HepG2 (cell line): ENCODE data around the gene PTCD1. TPM values are rescaled to one million over a fixed set of nuclear protein-coding genes. Genes with fewer than 3 reads are reported as not detected.

Experiments
- ATAC-seq: fragments of 200-7000 bp; cut with Tn5 transposase; 3 replicates; pipeline ENCODE4 v1.9.1; 2020; ENCODE audit warnings: mild to moderate bottlenecking, moderate library complexity
- BruUV-seq: library from RNA; stranded (reverse); fragments of 400-500 nt; replicated peaks from 2 replicates; lab custom pipeline; 2021; lab: Mats Ljungman, UMichigan
- CTCF ChIA-PET: fragments of 300-600 bp; formaldehyde crosslinking; extraction: SDS; loops from one replicate; lab custom pipeline; 2021; ENCODE audit warnings: low total read pairs, inconsistent platforms, low intra/inter-chr PET ratio; lab: Yijun Ruan, JAX
- POLR2A ChIA-PET: fragments of 350-600 bp; sonication (Branson Sonifier 250); formaldehyde crosslinking; loops from one replicate; lab custom pipeline; 2020; ENCODE audit warnings: antibody characterized with exemption, inconsistent platforms; lab: Yijun Ruan, JAX
- DNase-seq: peaks from one replicate; pipeline ENCODE4 v3.0.0-alpha.2; 2015; ENCODE audit warnings: low spot score
- FAIRE-seq: peaks from 3 replicates; lab custom pipeline; 2011; peaks lifted over from hg19 to GRCh38; lab: Jason Lieb, UNC
- H2AFZ ChIP-seq: one replicate; pipeline ENCODE4 v1.6.1; 2011; ENCODE audit warnings: low read length, inconsistent platforms
- H3K27ac ChIP-seq: fragments of 300-600 bp; 3 replicates; pipeline ENCODE4 v1.8.0; 2011; ENCODE audit warnings: mixed run types, mild to moderate bottlenecking, mixed read lengths, low read length, inconsistent platforms; ENCODE audit not compliant: insufficient read depth; ENCODE audit errors: extremely low read length
- H3K27me3 ChIP-seq, 2 experiments: fragments of 200-600 bp in 1 of 2; 2 replicates in 1 of 2; 3 replicates in 1 of 2; pipeline versions ENCODE4 v1.6.0 to v1.8.0; 2011; ENCODE audit warnings: low read length in 2 of 2, mild to moderate bottlenecking in 2 of 2, moderate library complexity in 2 of 2, inconsistent platforms in 1 of 2; ENCODE audit not compliant: insufficient read depth in 2 of 2, control insufficient read depth in 1 of 2
- H3K36me3 ChIP-seq, 2 experiments: fragments of 200-600 bp in 1 of 2; replicated peaks in 1 of 2; 2 replicates in 1 of 2; 3 replicates in 1 of 2; pipeline versions ENCODE4 v1.5.1 to v1.8.0; 2011; ENCODE audit warnings: low read length in 2 of 2, inconsistent platforms in 1 of 2; ENCODE audit not compliant: insufficient read depth in 2 of 2, control insufficient read depth in 1 of 2
- H3K4me1 ChIP-seq: 2 replicates; pipeline ENCODE4 v1.5.1; 2012; ENCODE audit warnings: low read length, inconsistent platforms; ENCODE audit not compliant: insufficient read depth
- H3K4me2 ChIP-seq: 2 replicates; pipeline ENCODE4 v1.6.0; 2011; ENCODE audit warnings: low read depth, low read length, inconsistent platforms
- H3K4me3 ChIP-seq, 3 experiments: fragments of 200-600 bp in 1 of 3; sonication (generic), shearing (Covaris generic) in 1 of 3; replicated peaks in 1 of 3; 2 replicates each; pipeline ENCODE4 v1.5.1; 2011 to 2016; ENCODE audit warnings: low read length in 3 of 3, inconsistent platforms in 2 of 3, low read depth in 2 of 3, mild to moderate bottlenecking in 2 of 3, control low read depth in 1 of 3, mixed read lengths in 1 of 3; ENCODE audit not compliant: insufficient read depth in 1 of 3
- H3K79me2 ChIP-seq: one replicate; pipeline ENCODE4 v1.6.1; 2011; ENCODE audit warnings: low read length, inconsistent platforms; ENCODE audit not compliant: insufficient read depth
- H3K9ac ChIP-seq: 2 replicates; pipeline ENCODE4 v1.6.0; 2011; ENCODE audit warnings: mild to moderate bottlenecking, low read depth, low read length, inconsistent platforms; ENCODE audit not compliant: insufficient read depth
- H3K9me3 ChIP-seq: 2 replicates; pipeline ENCODE4 v1.5.1; 2012; ENCODE audit warnings: mild to moderate bottlenecking, low read length
- H4K20me1 ChIP-seq: 2 replicates; pipeline ENCODE4 v1.6.0; 2011; ENCODE audit warnings: inconsistent platforms, mild to moderate bottlenecking, low read length, moderate library complexity; ENCODE audit not compliant: insufficient read depth
- BCL6 ChIP-seq: IDR thresholded peaks from 2 replicates; pipeline ENCODE4 v1.6.1; 2016; ENCODE audit warnings: missing genetic modification reagents, missing compliant biosample characterization
- FOXC1 ChIP-seq: sonication (generic); formaldehyde crosslinking; IDR thresholded peaks from 2 replicates; pipeline ENCODE4 v1.8.0; 2022; ENCODE audit warnings: mild to moderate bottlenecking, missing genetic modification reagents, borderline replicate concordance
- KAT2B ChIP-seq: fragments of 150-350 bp; IDR thresholded peaks from 2 replicates; pipeline ENCODE4 v1.6.1; 2014; ENCODE audit warnings: low read depth, low read length, borderline replicate concordance
- KLF12 ChIP-seq: sonication (generic); formaldehyde crosslinking; IDR thresholded peaks from 2 replicates; pipeline ENCODE4 v1.4.0; 2020; ENCODE audit warnings: missing genetic modification reagents, borderline replicate concordance
- MBD4 ChIP-seq: IDR thresholded peaks from 2 replicates; pipeline ENCODE4 v1.6.1; 2012; ENCODE audit warnings: low read length, inconsistent platforms, borderline replicate concordance
- TGIF2 ChIP-seq: IDR thresholded peaks from 2 replicates; pipeline ENCODE4 v1.6.1; 2016; ENCODE audit warnings: control low read depth, missing compliant biosample characterization
- XBP1 ChIP-seq: sonication (generic); formaldehyde crosslinking; IDR thresholded peaks from 2 replicates; pipeline ENCODE4 v1.5.0; 2020; ENCODE audit warnings: missing genetic modification reagents
- ZBTB7B ChIP-seq: sonication (generic); formaldehyde crosslinking; IDR thresholded peaks from 2 replicates; pipeline ENCODE4 v1.4.0; 2020; ENCODE audit warnings: missing genetic modification reagents
- ZMYM4 ChIP-seq: sonication (generic); formaldehyde crosslinking; IDR thresholded peaks from 2 replicates; pipeline ENCODE4 v1.8.1; 2023; ENCODE audit warnings: mild to moderate bottlenecking, missing genetic modification reagents
- ZSCAN12 ChIP-seq: sonication (generic); formaldehyde crosslinking; IDR thresholded peaks from 2 replicates; pipeline ENCODE4 v1.9.0; 2021; ENCODE audit warnings: mild to moderate bottlenecking, missing genetic modification reagents
- WGBS: methylation state at CpG from one replicate; pipeline ENCODE4 v1.1.6; 2017; ENCODE audit warnings: low lambda C conversion rate; 5-methylcytosine and 5-hydroxymethylcytosine counted together
- in situ Hi-C: cut with HindIII; loops from 2 replicates; pipeline ENCODE4 v1.10.0; 2017; ENCODE audit warnings: low pct_unique_long_range_greater_than_20kb; ENCODE audit not compliant: extremely low pct_ligation_motif_present
- intact Hi-C: fragments of 100-400 bp; cut with micrococcal nuclease; formaldehyde crosslinking; loops from one replicate; pipeline ENCODE4 v1.10.0; 2022; ENCODE audit not compliant: unreplicated experiment
- polyA plus RNA-seq, 8 experiments: library from polyadenylated mRNA; depleted of rRNA in 3 of 8; stranded (reverse) in 7 of 8; unstranded in 1 of 8; fragments of >200 nt; fragmentation: Illumina TruSeq in 4 of 8; extraction: Trizol in 4 of 8; gene quantifications; 2 replicates each; pipeline versions ENCODE4 v1.2.1 to v1.2.3, GENCODE V29; 2011 to 2016; ENCODE audit warnings: low read depth in 4 of 8, missing spikeins in 1 of 8, mixed read lengths in 1 of 8; ENCODE audit not compliant: insufficient read depth in 1 of 8
- total RNA-seq, 5 experiments: library from RNA; depleted of rRNA; stranded (reverse); fragments of >200 nt; fragmentation: Illumina TruSeq; extraction: Trizol; gene quantifications; 2 replicates each; pipeline ENCODE4 v1.2.3, GENCODE V29; 2016; ENCODE audit warnings: low read depth in 1 of 5
- TF ChIP-seq, protein P1 (sequence below): sonication (generic); formaldehyde crosslinking; IDR thresholded peaks from 2 replicates; pipeline ENCODE4 v1.8.1; 2022; ENCODE audit warnings: low read depth, mild to moderate bottlenecking, missing genetic modification reagents
- TF ChIP-seq, protein P2 (sequence below): sonication (generic); formaldehyde crosslinking; IDR thresholded peaks from 2 replicates; pipeline ENCODE4 v1.8.1; 2023; ENCODE audit warnings: missing genetic modification reagents, inconsistent platforms, borderline replicate concordance
- TF ChIP-seq, protein P3 (sequence below): sonication (generic); formaldehyde crosslinking; IDR thresholded peaks from 2 replicates; pipeline ENCODE4 v1.4.0; 2020; ENCODE audit warnings: missing genetic modification reagents
- TF ChIP-seq, protein P4 (sequence below): sonication (generic); formaldehyde crosslinking; IDR thresholded peaks from 2 replicates; pipeline ENCODE4 v1.8.0; 2022; ENCODE audit warnings: mild to moderate bottlenecking, missing genetic modification reagents

PTCD1 gene
- total and polyA plus RNA-seq, 2 of the 13 experiments (the other 11 are each of a cell fraction or from before 2014, with no cell fraction given) = 3.0 to 8.4 TPM

DNA sequence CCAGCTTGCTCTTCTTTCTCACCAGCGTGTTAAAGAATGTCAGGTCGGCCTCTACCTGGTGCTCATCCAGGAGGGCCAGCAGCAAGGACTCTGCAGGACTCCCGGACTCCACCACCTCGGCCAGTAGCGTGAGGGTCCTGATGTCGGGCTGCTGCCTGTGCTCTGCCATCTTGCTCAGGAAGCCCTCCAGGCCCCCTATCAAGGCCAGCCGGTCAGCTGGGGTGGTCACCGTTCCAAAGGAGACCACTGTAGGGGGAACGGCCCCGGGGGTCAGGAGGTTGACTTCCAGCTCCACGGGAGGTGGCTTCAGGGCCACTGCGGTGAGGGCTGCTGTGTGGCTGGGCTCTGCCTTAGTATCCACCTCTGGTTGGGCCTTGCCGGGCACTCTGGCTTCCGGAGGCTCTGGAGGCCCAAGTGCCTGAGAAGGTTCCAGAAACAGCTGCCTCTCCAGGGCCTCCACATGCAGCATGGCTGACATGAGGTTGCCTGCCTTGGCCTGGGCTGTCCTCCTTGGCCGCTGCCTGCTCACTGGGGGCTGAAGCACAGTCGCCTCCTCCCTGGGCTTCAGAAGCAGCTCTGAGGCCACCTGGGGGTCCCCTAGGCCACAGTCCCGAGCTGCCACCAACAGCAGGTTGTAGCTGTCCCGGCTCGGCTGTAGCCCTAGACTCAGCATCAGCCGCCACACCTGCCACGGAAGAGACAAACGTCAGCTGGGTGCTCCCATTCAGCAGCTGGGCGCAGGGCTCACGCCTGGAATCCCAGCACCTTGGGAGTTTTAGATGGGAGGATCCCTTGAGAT lies 13.5 kb downstream of the PTCD1 start (continued):
- TF ChIP-seq, protein P1, sequence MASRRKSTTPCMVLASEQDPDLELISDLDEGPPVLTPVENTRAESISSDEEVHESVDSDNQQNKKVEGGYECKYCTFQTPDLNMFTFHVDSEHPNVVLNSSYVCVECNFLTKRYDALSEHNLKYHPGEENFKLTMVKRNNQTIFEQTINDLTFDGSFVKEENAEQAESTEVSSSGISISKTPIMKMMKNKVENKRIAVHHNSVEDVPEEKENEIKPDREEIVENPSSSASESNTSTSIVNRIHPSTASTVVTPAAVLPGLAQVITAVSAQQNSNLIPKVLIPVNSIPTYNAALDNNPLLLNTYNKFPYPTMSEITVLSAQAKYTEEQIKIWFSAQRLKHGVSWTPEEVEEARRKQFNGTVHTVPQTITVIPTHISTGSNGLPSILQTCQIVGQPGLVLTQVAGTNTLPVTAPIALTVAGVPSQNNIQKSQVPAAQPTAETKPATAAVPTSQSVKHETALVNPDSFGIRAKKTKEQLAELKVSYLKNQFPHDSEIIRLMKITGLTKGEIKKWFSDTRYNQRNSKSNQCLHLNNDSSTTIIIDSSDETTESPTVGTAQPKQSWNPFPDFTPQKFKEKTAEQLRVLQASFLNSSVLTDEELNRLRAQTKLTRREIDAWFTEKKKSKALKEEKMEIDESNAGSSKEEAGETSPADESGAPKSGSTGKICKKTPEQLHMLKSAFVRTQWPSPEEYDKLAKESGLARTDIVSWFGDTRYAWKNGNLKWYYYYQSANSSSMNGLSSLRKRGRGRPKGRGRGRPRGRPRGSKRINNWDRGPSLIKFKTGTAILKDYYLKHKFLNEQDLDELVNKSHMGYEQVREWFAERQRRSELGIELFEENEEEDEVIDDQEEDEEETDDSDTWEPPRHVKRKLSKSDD = no peak
- TF ChIP-seq, protein P2, sequence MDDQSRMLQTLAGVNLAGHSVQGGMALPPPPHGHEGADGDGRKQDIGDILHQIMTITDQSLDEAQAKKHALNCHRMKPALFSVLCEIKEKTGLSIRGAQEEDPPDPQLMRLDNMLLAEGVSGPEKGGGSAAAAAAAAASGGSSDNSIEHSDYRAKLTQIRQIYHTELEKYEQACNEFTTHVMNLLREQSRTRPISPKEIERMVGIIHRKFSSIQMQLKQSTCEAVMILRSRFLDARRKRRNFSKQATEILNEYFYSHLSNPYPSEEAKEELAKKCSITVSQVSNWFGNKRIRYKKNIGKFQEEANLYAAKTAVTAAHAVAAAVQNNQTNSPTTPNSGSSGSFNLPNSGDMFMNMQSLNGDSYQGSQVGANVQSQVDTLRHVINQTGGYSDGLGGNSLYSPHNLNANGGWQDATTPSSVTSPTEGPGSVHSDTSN (CRISPR knock-in tag) = no peak

DNA sequence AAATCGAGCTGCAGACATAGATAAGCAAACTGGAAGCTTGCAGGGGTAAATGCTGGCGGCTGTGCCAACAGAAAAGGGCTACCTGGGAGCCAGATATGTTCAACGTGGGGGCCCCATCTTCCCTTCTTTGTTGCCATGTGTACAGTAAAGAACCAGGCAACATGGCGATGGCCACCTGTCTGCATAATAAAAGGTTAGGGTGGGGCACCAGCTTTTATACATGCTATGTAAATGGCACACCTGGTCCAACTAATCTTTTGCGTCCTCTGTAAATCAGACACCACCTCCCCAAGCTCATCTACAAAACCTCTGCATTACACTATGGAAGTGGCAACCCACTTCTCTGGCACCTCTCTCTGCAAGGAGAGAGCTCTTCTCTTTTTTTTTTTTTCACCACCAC lies 16.0 kb downstream of the PTCD1 start:
- ATAC-seq (no peak), DNase-seq (no peak), FAIRE-seq (no peak)
- no peak overlapping the region for H2AFZ ChIP-seq
- peaks cover 26 to 53% of the 10 kb centered on the region in 2 experiments for H3K36me3 ChIP-seq
- ChIA-PET POLR2A (interaction anchor here (1.3 kb wide), 1 partner anchor 13 kb away, joined by 6 read pairs; the partner anchor contains the start of genes BUD31 and PDAP1), CTCF (no interaction called here)
- no peak for TF ChIP-seq KAT2B
- no peak for TF ChIP-seq KLF12 (CRISPR knock-in tag)
- TF ChIP-seq ZBTB7B = no peak
- TF ChIP-seq, protein P3, sequence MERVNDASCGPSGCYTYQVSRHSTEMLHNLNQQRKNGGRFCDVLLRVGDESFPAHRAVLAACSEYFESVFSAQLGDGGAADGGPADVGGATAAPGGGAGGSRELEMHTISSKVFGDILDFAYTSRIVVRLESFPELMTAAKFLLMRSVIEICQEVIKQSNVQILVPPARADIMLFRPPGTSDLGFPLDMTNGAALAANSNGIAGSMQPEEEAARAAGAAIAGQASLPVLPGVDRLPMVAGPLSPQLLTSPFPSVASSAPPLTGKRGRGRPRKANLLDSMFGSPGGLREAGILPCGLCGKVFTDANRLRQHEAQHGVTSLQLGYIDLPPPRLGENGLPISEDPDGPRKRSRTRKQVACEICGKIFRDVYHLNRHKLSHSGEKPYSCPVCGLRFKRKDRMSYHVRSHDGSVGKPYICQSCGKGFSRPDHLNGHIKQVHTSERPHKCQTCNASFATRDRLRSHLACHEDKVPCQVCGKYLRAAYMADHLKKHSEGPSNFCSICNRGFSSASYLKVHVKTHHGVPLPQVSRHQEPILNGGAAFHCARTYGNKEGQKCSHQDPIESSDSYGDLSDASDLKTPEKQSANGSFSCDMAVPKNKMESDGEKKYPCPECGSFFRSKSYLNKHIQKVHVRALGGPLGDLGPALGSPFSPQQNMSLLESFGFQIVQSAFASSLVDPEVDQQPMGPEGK (CRISPR knock-in tag) = no peak
- TF ChIP-seq, protein P4, sequence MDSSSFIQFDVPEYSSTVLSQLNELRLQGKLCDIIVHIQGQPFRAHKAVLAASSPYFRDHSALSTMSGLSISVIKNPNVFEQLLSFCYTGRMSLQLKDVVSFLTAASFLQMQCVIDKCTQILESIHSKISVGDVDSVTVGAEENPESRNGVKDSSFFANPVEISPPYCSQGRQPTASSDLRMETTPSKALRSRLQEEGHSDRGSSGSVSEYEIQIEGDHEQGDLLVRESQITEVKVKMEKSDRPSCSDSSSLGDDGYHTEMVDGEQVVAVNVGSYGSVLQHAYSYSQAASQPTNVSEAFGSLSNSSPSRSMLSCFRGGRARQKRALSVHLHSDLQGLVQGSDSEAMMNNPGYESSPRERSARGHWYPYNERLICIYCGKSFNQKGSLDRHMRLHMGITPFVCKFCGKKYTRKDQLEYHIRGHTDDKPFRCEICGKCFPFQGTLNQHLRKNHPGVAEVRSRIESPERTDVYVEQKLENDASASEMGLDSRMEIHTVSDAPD (CRISPR knock-in tag) = no peak
- no peak for TF ChIP-seq ZMYM4 (CRISPR knock-in tag)
- TF ChIP-seq TGIF2 = no peak
- no peak for TF ChIP-seq ZSCAN12 (CRISPR knock-in tag)
- TF ChIP-seq MBD4 = no peak
- no peak for TF ChIP-seq FOXC1 (CRISPR knock-in tag)
- no peak for TF ChIP-seq XBP1
- TF ChIP-seq BCL6 (CRISPR knock-in tag) = no peak
- H3K4me1 ChIP-seq = 0 out of 2 replicates have a peak, but pooled peaks cover 7% of the 10 kb centered on the region
- no peak overlapping the region for H3K9ac ChIP-seq
- no peak overlapping the region for H3K4me2 ChIP-seq
- H3K4me3 ChIP-seq = no peak overlapping the region
- in situ Hi-C loops = no loop called here
- 70% methylated on average over 3 of the region's 5 CpGs for WGBS
- H3K27ac ChIP-seq = no peak overlapping the region
- BruUV-seq = no TSS peak
- H3K27me3 ChIP-seq = no peaks in the 10 kb centered on the region
- intact Hi-C loops = no loop called here
- H3K9me3 ChIP-seq = no peaks in the 10 kb centered on the region
- no peaks in the 10 kb centered on the region for H3K79me2 ChIP-seq
- 0 out of 2 replicates have a peak, but pooled peaks cover under 1% of the 10 kb centered on the region for H4K20me1 ChIP-seq
